Left ventricle myocardium superior (tissue), 1 donor: ENCODE results near the gene NIPAL3. TPM values are rescaled to one million over a fixed set of nuclear protein-coding genes. Genes with fewer than 3 reads are reported as not detected.
"Not testable (repeated sequence)": the region's sequence is repeated elsewhere in the genome, so short reads cannot be mapped to it uniquely, and the experiment has no call there.

Experiments
- ATAC-seq: fragments of 200-7000 bp; cut with Tn5 transposase; one replicate; pipeline ENCODE4 v1.9.1; 2020; ENCODE audit warnings: mild to moderate bottlenecking, moderate library complexity
- DNase-seq: peaks from one replicate; pipeline ENCODE4 v3.0.0-alpha.2; 2020
- intact Hi-C: fragments of 100-400 bp; cut with micrococcal nuclease; formaldehyde crosslinking; loops from one replicate; pipeline ENCODE4 v1.11.0; 2022
- total RNA-seq: library from RNA; stranded (reverse); fragmentation: NEBNext Ultra II Directional; extraction: Animal tissue kit (Norgen Biotek cat#: 25700); gene quantifications from one replicate; pipeline ENCODE4 v1.2.1, GENCODE V29; 2021
- donor health status: DM: no; HTN: yes; CAD: no; lungs with severe emphysema.

The NIPAL3 gene
- total RNA-seq, 1 donor from 2014 or later, result 34.6 TPM

GRCh38 chr1:24476571-24476970, 61.0 kb downstream of the NIPAL3 start:
- DNase-seq, result no peak
- intact Hi-C loops, result no loop called here
- no peak for ATAC-seq

- DNase-seq (no peak), ATAC-seq (no peak)
- intact Hi-C loops, result no loop called here
Observed at GRCh38 chr1:24477309-24477708, 61.7 kb downstream of the NIPAL3 start.

GRCh38 chr1:24481101-24481500, 65.5 kb downstream of the NIPAL3 start:
- peak; percentile 47 for ATAC-seq
- intact Hi-C loops, result no loop called here

DNA sequence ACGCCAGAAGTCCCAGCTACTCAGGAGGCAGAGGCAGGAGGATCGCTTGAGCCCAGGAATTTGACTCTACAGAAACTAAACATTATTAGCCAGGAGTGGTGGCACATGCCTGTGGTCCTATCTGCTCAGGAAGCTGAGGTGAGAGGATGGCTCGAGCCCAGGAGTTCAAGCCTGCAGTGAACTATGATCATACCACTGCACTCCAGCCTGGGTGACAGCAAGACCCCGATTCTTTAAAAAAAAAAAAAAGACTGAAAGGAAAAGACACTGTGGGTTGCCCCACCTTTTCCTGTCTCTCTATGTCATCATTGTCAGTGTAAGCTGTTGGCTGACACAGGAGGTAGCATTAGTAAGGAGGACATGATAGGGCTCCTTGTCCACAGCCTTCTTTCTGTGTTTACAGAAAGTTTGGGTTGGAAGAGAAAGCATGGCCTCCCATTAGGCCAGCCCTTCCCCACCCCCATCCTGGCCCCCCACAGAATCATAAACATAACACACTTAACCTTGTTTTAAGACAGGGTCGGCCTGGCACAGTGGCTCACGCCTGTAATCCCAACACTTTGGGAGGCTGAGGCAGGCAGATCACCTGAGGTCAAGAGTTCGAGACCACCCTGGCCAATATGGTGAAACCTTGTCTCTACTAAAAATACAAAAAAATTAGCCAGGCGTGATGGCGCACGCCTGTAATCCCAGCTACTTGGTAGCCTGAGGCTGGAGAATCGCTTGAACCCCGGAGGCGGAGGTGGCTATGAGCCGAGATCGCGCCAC, 66.4 kb downstream of the NIPAL3 start:
- ATAC-seq, result no peak
- intact Hi-C loops, result no loop called here

More at GRCh38 chr1:24481101-24481500, 65.5 kb downstream of the NIPAL3 start:
- no peak for DNase-seq

DNA sequence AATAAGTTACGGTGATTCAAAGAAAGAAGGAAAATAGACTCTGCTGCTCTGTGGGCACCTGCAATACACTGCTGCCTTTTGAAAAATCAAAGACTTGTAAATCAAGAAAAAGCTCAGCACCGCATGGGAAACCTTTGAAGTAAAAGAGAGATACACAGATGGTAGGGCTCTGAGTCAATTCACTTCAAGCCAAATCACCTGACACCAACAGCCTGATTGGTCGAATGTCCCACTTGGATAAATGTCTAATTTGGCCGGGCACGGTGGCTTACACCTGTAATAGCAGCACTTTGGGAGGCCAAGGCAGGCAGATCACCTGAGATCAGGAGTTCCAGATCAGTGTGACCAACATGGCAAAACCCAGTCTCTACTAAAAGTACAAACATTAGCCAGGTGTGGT, 67.8 kb downstream of the NIPAL3 start:
- intact Hi-C loops, result no loop called here
- ATAC-seq (no peak), DNase-seq (no peak)

More for the DNA sequence above, 66.4 kb downstream of the NIPAL3 start:
- DNase-seq, result no peak

DNA sequence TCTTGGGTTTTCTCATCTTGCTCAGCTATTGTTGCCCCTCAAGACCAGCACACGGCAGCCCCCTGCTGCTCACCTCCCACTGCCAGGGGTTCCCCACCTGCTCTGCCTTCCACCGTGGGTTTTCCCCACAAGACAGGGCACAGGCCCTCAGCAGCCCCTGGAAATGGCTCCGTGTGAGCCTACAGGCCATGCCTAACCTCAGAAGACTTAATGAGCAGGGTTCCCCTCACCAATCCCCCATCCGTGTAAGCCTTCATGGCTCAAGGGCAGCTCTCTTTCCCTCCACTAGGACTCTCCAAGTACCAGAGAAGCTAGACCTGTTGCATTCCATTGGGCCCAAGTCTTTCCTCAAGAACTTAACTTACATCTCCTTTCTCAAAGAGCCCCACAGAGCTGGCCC, 68.6 kb downstream of the NIPAL3 start:
- DNase-seq, result no peak
- ATAC-seq, result no peak
- intact Hi-C loops, result no loop called here

DNA sequence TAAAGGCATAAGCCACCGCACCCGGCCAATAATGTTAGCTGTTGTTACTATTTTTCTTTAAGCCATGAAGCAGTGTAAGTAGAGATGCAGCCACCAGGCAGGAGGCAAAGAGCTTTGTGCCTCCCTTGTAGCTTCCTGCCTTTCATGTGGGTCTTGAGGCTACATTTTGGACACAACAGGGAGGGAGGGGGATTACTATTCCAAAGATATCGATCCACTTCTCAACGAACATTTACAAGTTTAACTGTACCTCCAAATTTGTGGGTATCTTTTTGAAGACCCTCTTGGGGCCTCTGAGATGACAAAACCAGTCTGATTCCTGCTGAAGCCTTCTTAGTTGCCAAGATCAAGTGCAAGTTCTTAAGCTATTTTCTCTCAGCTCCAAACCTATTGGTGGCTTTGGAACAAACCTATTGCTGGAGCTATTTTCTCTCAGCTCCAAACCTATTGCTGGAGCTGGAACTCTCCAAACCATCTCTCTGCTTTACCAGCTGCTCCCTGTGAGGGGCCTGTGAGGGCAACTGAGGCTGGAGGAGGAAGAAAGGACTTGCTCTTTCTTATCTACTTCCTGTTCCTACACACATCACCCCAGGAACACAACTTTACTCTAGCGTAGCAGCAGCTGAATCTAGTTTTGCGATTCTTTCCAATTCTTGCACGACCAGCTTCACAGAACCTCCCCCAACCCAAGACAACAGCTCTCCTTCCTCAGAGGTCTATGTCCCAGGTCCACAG, 70.9 kb downstream of the NIPAL3 start:
- intact Hi-C loops, result no loop called here
- ATAC-seq, result no peak
- DNase-seq, result no peak

GRCh38 chr1:24487455-24487854, 71.9 kb downstream of the NIPAL3 start:
- no peak for ATAC-seq
- intact Hi-C loops, result no loop called here

DNA sequence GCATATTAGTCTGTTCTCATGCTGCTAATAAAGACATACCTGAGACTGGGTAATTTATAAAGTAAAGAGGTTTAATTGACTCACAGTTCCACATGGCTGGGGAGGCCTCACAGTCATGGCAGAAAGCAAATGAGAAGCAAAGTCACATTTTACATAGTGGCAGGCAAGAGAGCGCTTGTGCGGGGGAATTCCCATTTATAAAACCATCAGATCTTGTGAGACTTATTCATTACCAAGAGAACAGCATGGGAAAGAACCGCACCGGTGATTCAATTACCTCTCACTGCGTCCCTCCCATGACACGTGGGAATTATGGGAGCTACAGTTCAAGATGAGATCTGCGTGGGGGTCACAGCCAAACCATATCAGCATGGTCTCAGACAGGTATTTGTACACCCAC, 72.6 kb downstream of the NIPAL3 start:
- ATAC-seq, intact Hi-C loops, DNase-seq: not testable (repeated sequence)

More at GRCh38 chr1:24487455-24487854, 71.9 kb downstream of the NIPAL3 start:
- no peak for DNase-seq

DNA sequence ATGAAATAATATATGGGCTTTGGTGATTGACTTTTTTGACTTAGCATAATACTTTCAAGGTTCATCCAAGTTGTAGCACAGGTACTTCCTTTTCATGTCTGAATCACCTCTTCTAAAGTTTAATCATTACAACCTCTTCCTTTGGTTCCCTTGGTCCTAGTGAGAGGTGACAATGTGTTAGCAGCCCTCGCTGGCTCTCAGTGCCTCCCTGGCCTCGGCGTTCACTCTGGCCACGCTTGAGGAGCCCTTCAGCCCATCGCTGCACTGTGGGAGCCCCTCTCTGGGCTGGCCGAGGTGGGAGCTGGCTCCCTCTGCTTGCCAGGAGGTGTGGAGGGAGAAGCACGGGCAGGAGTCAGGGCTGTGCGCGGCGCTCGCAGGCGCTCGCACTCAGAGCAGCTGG, 74.1 kb downstream of the NIPAL3 start:
- intact Hi-C loops, result no loop called here
- no peak for DNase-seq
- no peak for ATAC-seq

GRCh38 chr1:24490101-24490781, 74.6 kb downstream of the NIPAL3 start:
- ATAC-seq (no peak), DNase-seq (no peak)
- intact Hi-C loops, result no loop called here

DNA sequence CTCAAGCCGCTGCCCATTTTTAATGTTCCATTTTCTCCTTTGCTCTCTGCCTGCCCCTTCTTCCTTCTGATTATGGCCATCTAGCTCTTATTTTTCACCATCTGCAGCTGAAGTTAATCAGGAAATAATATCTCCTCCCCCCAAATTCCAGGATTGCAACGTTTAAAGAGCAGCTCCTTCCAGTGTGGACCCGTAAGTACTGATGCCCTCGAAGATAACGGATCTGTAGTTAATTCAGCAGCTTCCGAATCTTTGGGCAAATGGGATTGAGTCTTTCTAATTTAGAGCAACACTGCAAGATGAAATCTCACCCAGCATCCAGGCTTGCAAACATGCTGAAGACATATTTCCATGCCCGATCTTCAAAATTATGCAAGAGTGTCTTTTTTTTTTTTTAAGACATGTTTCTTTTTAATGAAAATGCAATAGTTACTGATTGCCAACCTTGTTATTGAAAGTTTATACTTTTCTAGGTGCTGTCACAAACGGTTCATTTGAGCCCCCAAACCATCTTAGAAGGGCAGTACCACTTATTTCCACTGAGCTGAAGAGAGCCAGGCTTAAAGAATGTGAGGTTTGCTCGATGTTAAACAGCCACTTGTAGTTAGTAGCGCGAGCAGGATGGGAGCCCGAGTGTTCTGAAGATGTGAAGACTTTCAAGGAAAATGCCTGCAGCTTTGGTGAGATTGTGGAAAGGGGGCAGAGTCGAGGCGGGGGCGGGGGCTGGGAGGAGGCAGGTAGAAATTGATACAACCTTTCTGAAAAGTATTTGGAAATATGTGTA, 76.2 kb downstream of the NIPAL3 start:
- DNase-seq (no peak), ATAC-seq (no peak)
- intact Hi-C loops, result no loop called here

DNA sequence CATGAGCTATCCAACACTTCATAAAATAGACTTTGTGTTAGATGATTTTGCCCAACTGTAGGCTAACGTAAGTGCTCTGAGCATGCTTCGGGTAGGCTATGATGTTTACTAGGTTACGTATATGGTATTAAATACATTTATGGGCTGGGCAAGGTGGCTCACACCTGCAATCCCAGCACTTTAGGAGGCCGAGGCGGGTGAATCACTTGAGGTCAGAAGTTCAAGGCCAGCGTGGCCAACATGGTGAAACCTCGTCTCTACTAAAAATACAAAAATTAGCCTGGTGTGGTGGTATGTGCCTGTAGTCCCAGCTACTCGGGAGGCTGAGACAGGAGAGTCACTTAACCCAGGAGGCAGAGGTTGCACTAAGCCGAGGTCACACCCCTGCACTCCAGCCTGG, 77.3 kb downstream of the NIPAL3 start:
- intact Hi-C loops, ATAC-seq: not testable (repeated sequence)

DNA sequence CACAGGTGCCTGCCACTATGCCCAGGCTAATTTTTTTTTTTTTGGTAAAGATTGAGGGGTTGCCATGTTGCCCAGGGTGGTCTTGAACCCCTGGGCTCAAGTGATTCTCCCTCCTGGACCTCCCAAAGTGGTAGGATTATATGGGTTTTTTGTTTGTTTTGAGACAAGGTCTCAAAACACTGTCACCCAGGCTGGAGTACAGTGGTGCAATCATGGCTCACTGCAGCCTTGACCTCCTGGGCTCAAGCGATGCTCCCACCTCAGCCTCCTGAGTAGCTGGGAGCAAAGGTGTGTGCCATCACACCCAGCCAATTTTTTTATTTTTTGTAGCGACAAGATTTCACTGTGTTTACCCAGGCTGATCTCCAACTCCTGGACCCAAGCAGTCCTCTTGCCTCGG, 78.2 kb downstream of the NIPAL3 start:
- no peak for ATAC-seq
- no peak for DNase-seq
- intact Hi-C loops, result no loop called here

More for the DNA sequence above, 77.3 kb downstream of the NIPAL3 start:
- not testable (repeated sequence) for DNase-seq

DNA sequence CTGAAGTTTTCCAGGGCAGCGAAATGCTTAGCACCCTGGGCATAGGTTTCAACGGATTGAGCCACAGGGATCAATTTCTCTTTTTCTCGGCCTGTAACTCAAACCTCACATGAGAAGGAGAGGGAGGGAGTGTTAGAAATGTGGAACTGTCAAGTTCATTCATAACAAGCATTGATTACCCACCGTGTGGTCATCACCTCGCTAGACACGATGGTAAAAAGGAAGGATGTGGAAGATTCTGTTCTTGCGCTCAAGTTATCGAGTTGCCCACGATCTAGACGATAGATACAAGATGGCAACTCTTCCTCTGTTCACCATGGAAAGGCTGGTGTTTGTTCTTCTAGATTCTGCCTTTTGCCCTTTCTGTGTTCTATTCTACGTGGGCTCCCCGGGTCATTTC, 83.0 kb downstream of the NIPAL3 start:
- no peak for ATAC-seq
- DNase-seq, result no peak
- intact Hi-C loops, result no loop called here

GRCh38 chr1:24500448-24501048, 84.9 kb downstream of the NIPAL3 start:
- DNase-seq (no peak), ATAC-seq (no peak)
- intact Hi-C loops, result no loop called here

DNA sequence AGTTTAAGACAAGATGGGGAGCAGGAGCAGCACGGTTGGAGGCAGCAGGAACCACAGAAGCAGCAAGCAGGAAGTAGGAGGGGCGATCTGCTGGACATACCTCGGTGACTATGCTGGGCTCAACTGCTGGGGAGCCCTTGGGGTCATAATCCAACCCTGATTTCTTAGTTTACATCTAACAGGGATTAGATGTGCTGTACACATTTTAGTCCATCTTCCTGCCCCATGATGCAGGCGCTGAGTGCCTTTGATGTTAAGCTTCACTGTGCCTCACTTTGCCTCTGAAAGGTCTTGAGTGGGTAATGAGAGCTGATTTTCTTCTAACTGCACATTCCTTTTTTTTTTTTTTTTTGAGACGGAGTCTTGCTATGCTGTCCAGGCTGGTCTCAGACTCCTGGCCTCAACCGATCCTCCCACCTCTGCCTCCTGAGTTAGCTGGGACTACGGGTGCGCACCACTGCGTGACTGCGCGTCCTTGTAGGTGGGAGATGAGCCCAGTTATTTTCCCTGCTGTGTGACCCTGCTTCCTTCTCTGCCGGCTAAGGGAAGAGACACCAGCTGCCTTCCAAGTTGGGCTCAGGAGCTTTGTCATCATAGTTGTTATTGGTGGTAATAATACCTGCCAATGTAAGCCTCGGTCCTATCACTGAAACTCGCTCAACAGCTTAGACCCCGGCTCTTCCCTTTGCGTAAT, 85.9 kb downstream of the NIPAL3 start:
- intact Hi-C loops, result no loop called here
- ATAC-seq, result no peak
- no peak for DNase-seq

DNA sequence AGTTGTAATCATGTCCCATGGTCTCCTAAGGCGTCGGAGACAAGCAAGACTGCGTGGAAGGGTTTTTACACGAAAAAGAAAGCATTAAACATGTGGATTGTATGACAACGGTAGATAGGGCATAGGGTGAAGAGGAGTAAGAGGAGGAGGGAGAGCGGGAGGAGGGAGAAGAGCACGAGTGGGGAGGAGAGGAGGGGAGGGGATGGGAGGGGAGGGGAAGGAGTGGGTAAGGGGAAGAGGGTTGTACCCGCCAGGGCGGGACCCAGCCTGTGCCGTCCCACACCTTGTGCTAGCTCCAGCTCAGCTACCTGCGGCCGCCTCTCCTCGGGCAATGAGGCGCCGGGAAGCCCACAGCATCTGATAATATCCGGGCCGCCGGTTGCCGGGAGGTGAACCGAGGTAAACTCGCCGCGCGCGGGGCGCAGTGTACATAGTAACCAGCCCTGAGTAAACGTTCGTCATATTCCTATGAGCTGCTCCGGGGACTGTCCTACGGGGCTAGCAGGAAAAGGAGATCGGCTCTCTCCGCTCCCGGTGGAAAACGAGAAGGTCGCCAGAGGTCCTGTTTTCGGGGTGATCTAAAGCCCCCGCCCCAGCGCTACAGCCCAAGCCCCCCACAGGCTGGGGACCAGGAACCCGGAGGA, 86.6 kb downstream of the NIPAL3 start:
- intact Hi-C loops, result no loop called here
- ATAC-seq (peak; percentile 75), DNase-seq (peak; percentile 79)
